Measurements from ENCODE around the gene MMP28.

MMP28 gene

GRCh38 chr17:35716897-35717465 lies 78.5 kb downstream of the MMP28 start:
- DNase-seq: no peak

DNA sequence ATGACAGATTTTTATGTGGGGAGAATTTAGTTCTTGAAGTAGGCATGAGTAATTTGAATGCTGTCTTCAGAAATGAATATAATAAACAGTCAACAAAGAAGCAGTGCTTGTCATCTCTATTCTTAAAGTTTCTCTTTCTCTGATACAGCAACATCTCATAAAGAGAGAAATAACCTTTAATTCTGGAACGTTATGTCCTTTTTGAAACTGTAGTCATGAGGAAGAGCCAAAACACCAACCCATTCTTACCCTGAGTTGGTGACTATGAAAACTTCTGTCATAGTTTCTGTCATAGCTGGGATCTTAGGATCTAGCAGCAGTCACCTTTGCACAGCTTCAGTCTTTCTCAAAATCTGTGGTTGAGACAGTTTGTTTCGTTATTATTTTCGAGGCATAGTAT lies 79.3 kb downstream of the MMP28 start:
- DNase-seq: no peak

Measured in inflammatory macrophage treated with lipopolysaccharide for 4 hours (primary cell).